ENCODE results near the gene IRX2.
A peak's percentile ranks its signal among the peaks of the same experiment; 100 is the strongest.

IRX2 gene

DNA sequence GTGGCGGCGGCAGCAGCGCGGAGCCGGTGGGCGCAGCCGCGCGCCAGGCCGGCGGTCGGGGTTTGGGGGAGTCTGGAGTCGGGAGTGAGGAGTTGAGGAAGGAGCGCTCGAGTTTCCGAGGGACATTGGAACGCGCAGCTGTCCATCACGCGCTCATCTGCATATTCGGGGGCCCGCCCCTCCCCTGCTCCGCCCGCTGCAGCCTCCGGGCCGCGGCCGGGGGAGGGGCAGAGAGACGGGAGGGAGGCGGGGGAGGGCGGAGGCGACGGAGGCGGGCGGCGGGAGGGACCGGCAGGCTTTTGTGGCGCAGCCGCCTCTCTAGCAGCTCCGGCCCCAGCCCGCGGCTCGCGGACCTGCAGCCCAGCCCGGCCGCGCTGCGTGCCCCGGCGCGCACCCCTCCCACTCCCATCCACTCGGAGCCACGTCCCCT is at the start of gene IRX2:
IRX2 (minus strand) TSS at position 86 of the 430 bp plus-strand sequence. CDS start 264 bp downstream, outside the sequence.
- Mint-ChIP-seq H3K27me3 (peaks cover 71% of the 10 kb centered on the region), H3K36me3 (peaks cover 5% of the 10 kb centered on the region), H3K4me3 (peak within 1 kb of the TSS; percentile 34), H3K27ac (no peak within 1 kb of the TSS), H3K4me1 (peaks cover 12% of the 10 kb centered on the region), H3K9me3 (no peaks in the 10 kb centered on the region)
- ATAC-seq, result no peak

DNA sequence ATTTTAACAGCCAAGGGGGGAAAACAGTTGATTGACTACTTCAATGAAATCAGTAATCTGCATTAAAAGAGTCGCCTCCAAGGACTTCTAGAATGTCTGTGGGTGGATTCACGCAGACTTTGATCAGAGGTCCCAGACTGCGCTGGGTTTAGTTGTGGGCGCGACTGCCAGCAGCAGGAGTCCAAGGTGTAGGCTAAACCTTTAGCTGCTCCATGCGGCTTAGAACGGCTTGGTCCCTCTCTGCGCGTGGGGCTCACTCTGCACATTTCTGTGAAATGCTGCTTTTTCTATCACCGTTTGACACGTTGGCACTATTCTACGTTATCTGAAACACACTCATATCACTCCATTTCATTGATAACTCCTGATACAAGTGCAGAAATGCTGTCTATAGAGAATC is 48.6 kb upstream of the IRX2 start:
- no peaks in the 10 kb centered on the region for H3K27me3 Mint-ChIP-seq
- H3K9me3 Mint-ChIP-seq, result no peaks in the 10 kb centered on the region
- H3K4me3 Mint-ChIP-seq, result no peak overlapping the region
- no peak for ATAC-seq
- H3K36me3 Mint-ChIP-seq, result no peaks in the 10 kb centered on the region
- H3K4me1 Mint-ChIP-seq, result no peaks in the 10 kb centered on the region
- H3K27ac Mint-ChIP-seq, result no peak overlapping the region

GRCh38 chr5:2797981-2798380 is 46.5 kb upstream of the IRX2 start:
- Mint-ChIP-seq H3K4me3 (no peak overlapping the region), H3K27me3 (no peaks in the 10 kb centered on the region), H3K4me1 (no peaks in the 10 kb centered on the region), H3K27ac (no peak overlapping the region), H3K36me3 (no peaks in the 10 kb centered on the region), H3K9me3 (peaks cover 3% of the 10 kb centered on the region)
- no peak for ATAC-seq

- ATAC-seq, result no peak
- Mint-ChIP-seq H3K4me1 (no peaks in the 10 kb centered on the region), H3K27ac (no peak overlapping the region), H3K9me3 (peaks cover 3% of the 10 kb centered on the region), H3K36me3 (no peaks in the 10 kb centered on the region), H3K4me3 (no peak overlapping the region), H3K27me3 (no peaks in the 10 kb centered on the region)
These were observed 45.7 kb upstream of the IRX2 start for GRCh38 chr5:2797160-2797559.

- Mint-ChIP-seq H3K4me1 (no peaks in the 10 kb centered on the region), H3K36me3 (no peaks in the 10 kb centered on the region), H3K27ac (no peak overlapping the region), H3K27me3 (no peaks in the 10 kb centered on the region), H3K4me3 (no peak overlapping the region), H3K9me3 (peaks cover 5% of the 10 kb centered on the region)
- ATAC-seq, result no peak
These were observed 31.7 kb upstream of the IRX2 start for GRCh38 chr5:2783223-2783622.

DNA sequence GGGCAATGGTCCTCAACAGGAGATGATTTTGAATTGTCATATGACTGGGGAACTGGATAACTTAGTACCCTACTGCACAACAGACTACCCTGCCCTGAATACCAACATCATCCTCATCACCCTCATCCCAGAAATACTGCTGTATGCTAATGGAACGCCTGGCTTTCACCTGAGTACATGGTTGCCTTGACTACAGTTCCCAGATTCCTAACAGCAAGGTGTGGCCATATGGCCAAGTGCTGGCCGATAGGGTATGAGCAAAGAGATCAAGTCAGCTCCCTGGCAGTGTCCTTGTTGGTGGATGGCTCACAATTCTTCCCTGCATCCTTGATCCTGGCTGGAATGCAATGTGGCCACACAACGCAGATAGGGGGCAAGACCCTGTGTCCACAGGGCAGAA is 31.2 kb upstream of the IRX2 start:
- no peak overlapping the region for H3K27ac Mint-ChIP-seq
- no peaks in the 10 kb centered on the region for H3K4me1 Mint-ChIP-seq
- H3K9me3 Mint-ChIP-seq, result peaks cover 5% of the 10 kb centered on the region
- H3K4me3 Mint-ChIP-seq, result no peak overlapping the region
- no peaks in the 10 kb centered on the region for H3K27me3 Mint-ChIP-seq
- no peaks in the 10 kb centered on the region for H3K36me3 Mint-ChIP-seq
- no peak for ATAC-seq

DNA sequence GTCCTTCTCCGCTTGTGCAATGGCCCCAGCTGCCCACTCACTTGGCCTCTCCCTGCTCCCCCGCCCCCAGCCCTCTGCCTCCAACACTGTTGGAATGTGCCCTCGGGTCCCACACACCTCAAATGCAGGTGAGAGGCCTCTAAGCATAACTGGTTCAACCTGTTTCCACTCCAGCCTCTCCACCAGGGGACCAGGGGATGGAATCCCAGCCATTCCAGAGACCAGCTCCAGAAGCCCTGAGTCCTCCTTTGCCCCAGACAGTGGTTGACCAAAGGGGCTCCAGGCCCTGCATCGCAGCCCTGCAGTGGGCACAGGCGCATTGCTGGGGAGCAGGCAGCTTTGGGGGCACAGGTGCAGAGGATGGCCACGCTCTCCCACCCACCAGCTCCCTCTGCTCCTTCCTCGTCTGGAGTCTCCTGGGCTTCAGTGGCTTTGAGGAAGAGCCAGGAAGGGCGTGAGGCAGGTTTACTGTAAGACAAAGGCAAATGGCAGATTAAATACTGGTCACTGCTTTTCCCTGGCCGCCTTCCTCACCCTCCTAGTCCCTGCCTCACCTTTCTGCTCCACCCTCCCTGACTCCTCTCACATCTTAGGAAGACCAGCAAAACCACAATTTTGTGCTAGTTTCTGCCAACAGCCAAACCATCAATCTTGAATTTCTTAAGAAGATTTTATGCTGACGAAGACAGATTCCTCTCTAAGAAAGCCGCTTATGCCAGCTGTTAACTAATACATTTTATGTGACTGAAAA is 29.1 kb upstream of the IRX2 start:
- no peaks in the 10 kb centered on the region for H3K36me3 Mint-ChIP-seq
- no peak overlapping the region for H3K4me3 Mint-ChIP-seq
- no peaks in the 10 kb centered on the region for H3K4me1 Mint-ChIP-seq
- no peak for ATAC-seq
- H3K27me3 Mint-ChIP-seq, result no peaks in the 10 kb centered on the region
- H3K27ac Mint-ChIP-seq, result no peak overlapping the region
- no peaks in the 10 kb centered on the region for H3K9me3 Mint-ChIP-seq

GRCh38 chr5:2779459-2779858 is 28.0 kb upstream of the IRX2 start:
- no peak overlapping the region for H3K27ac Mint-ChIP-seq
- H3K9me3 Mint-ChIP-seq, result peaks cover 2% of the 10 kb centered on the region
- no peak for ATAC-seq
- H3K36me3 Mint-ChIP-seq, result no peaks in the 10 kb centered on the region
- H3K4me1 Mint-ChIP-seq, result no peaks in the 10 kb centered on the region
- H3K27me3 Mint-ChIP-seq, result no peaks in the 10 kb centered on the region
- no peak overlapping the region for H3K4me3 Mint-ChIP-seq

DNA sequence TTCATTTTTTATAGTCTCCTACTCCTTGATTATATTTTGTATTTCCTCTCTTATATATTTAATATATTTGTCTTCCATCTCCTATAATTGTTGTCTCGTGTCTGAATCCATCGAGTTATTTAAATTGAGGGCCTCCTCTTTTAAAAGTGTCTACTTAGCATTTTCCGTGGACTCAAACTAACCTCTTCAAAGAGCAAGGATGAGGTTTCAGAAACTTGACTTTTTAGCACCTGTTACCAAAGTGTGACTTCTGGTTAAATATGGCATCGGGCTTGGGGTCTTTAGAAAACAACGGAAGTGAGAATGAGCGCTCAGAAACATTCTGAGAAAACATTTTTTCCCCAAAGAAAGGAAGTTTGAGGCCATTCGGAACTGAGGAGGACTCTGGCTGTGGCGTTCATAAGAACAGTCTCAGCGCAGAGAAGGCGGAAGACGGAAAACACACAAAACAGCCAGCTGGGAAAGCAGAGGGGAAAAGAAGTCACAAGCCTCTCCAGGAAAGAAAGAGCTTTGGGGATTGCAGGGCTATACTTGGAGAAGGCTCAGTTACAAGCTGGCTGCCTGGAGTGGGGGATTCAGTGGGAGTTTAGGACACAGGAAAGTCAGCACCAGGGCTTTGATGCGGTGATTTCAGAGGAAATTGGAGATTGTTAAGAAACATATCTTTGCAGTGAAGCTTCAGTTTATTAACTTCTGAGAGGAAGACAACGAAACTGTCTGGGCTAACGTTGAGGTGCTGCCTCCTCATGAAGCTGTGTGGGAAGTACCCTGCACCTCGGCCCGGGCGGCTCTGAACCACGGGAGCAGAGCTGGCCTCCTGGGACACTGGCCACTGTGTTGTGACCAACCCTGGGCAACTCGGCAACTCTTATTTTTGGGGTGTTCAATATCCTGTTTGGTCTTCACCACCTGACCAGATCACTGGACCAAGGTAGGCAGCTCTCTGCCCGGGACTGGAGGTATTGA is 25.1 kb upstream of the IRX2 start:
- Mint-ChIP-seq H3K27me3 (no peaks in the 10 kb centered on the region), H3K9me3 (peaks cover 2% of the 10 kb centered on the region), H3K4me3 (no peak overlapping the region), H3K27ac (no peak overlapping the region), H3K4me1 (no peaks in the 10 kb centered on the region), H3K36me3 (no peaks in the 10 kb centered on the region)
- ATAC-seq, result no peak

- Mint-ChIP-seq H3K36me3 (no peaks in the 10 kb centered on the region), H3K27ac (no peak overlapping the region), H3K4me1 (no peaks in the 10 kb centered on the region), H3K27me3 (no peaks in the 10 kb centered on the region), H3K9me3 (peaks cover 2% of the 10 kb centered on the region), H3K4me3 (no peak overlapping the region)
- ATAC-seq, result no peak
These were observed 21.9 kb upstream of the IRX2 start for GRCh38 chr5:2773327-2773726.

GRCh38 chr5:2767089-2767488 is 15.6 kb upstream of the IRX2 start:
- Mint-ChIP-seq H3K27me3 (peaks cover 4% of the 10 kb centered on the region), H3K36me3 (no peaks in the 10 kb centered on the region), H3K9me3 (peaks cover 1% of the 10 kb centered on the region), H3K27ac (no peak overlapping the region), H3K4me3 (no peak overlapping the region), H3K4me1 (no peaks in the 10 kb centered on the region)
- ATAC-seq, result no peak

DNA sequence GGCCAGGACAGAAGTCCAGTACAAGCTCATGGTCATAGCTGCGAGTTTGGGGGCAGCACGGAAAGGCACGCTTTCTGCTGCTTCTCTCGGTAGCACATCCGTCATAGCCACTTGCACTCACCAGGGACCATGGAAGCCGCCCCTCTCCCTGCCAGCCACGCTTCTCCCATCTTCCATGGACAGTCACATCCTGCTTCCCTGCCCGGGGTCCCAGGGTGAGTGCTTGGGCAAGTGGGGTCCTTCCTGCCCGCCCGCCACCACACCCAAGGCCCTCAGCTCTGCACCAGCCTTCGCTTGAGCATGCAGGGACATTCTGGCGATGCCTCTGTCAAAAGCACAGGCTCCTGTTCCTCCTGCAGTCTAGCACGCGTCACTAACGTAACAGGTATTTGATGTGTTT is 13.1 kb upstream of the IRX2 start:
- ATAC-seq, result no peak
- H3K4me1 Mint-ChIP-seq, result no peaks in the 10 kb centered on the region
- peaks cover 4% of the 10 kb centered on the region for H3K9me3 Mint-ChIP-seq
- no peak overlapping the region for H3K4me3 Mint-ChIP-seq
- no peak overlapping the region for H3K27ac Mint-ChIP-seq
- no peaks in the 10 kb centered on the region for H3K36me3 Mint-ChIP-seq
- H3K27me3 Mint-ChIP-seq, result peaks cover 16% of the 10 kb centered on the region

GRCh38 chr5:2763533-2763794 is 12.0 kb upstream of the IRX2 start:
- ATAC-seq, result no peak
- H3K27ac Mint-ChIP-seq, result no peak overlapping the region
- peaks cover 4% of the 10 kb centered on the region for H3K9me3 Mint-ChIP-seq
- peaks cover 26% of the 10 kb centered on the region for H3K27me3 Mint-ChIP-seq
- no peaks in the 10 kb centered on the region for H3K36me3 Mint-ChIP-seq
- H3K4me3 Mint-ChIP-seq, result no peak overlapping the region
- H3K4me1 Mint-ChIP-seq, result no peaks in the 10 kb centered on the region

- Mint-ChIP-seq H3K27me3 (peaks cover 31% of the 10 kb centered on the region), H3K36me3 (no peaks in the 10 kb centered on the region), H3K4me3 (no peak overlapping the region), H3K4me1 (no peaks in the 10 kb centered on the region), H3K27ac (no peak overlapping the region), H3K9me3 (peaks cover 4% of the 10 kb centered on the region)
- no peak for ATAC-seq
These were observed 11.5 kb upstream of the IRX2 start for GRCh38 chr5:2762744-2763532.

- H3K9me3 Mint-ChIP-seq, result peaks cover 4% of the 10 kb centered on the region
- no peaks in the 10 kb centered on the region for H3K4me1 Mint-ChIP-seq
- no peaks in the 10 kb centered on the region for H3K36me3 Mint-ChIP-seq
- H3K27ac Mint-ChIP-seq, result no peak overlapping the region
- H3K4me3 Mint-ChIP-seq, result no peak overlapping the region
- ATAC-seq, result no peak
- H3K27me3 Mint-ChIP-seq, result peaks cover 40% of the 10 kb centered on the region
These were observed 10.5 kb upstream of the IRX2 start for GRCh38 chr5:2761921-2762488.
